HG03432 (cell line): ENCODE data around the gene IL6.
"Not testable (repeated sequence)": the region's sequence is repeated elsewhere in the genome, so short reads cannot be mapped to it uniquely, and the experiment has no call there.

Source experiments
- ATAC-seq: cut with Tn5 transposase; IDR thresholded peaks from one replicate; pipeline ENCODE4 v1.9.1; 2021; ENCODE audit warnings: mild to moderate bottlenecking, moderate library complexity; ENCODE audit not compliant: unreplicated experiment

The IL6 gene

GRCh38 chr7:22779730-22780323, 52.8 kb downstream of the IL6 start:
- not testable (repeated sequence) for ATAC-seq

GRCh38 chr7:22781230-22781711, 54.3 kb downstream of the IL6 start:
- ATAC-seq: no peak
